ENCODE measurements around the gene NAGPA. TPM values are rescaled to one million over a fixed set of nuclear protein-coding genes. Genes with fewer than 3 reads are reported as not detected.

The NAGPA gene
- total RNA-seq, 1 donor from 2014 or later: 9.0 TPM

- no peak for DNase-seq (ENCODE audit: low spot score)
Observed at GRCh38 chr16:5027575-5028235, 6.0 kb downstream of the NAGPA start.

- DNase-seq (ENCODE audit: low spot score): no peak
Observed at GRCh38 chr16:5027086-5027485, 6.6 kb downstream of the NAGPA start.

- no peak for DNase-seq (ENCODE audit: low spot score)
Observed at GRCh38 chr16:5026664-5027063, 7.1 kb downstream of the NAGPA start.

- no peak for DNase-seq (ENCODE audit: low spot score)
Observed at GRCh38 chr16:5025171-5025632, 8.5 kb downstream of the NAGPA start.

- DNase-seq (ENCODE audit: low spot score): no peak
Observed at GRCh38 chr16:5024632-5025031, 9.1 kb downstream of the NAGPA start.

- no peak for DNase-seq (ENCODE audit: low spot score)
Observed at GRCh38 chr16:5022521-5022920, 11.2 kb downstream of the NAGPA start.

GRCh38 chr16:5020551-5020950 lies 13.2 kb downstream of the NAGPA start:
- DNase-seq (ENCODE audit: low spot score): no peak

GRCh38 chr16:5019775-5020174 lies 14.0 kb downstream of the NAGPA start:
- DNase-seq (ENCODE audit: low spot score): no peak

- no peak for DNase-seq (ENCODE audit: low spot score)
Observed at GRCh38 chr16:5018793-5019192, 14.9 kb downstream of the NAGPA start.

GRCh38 chr16:5017678-5017969 lies 16.1 kb downstream of the NAGPA start:
- DNase-seq (ENCODE audit: low spot score): no peak

GRCh38 chr16:5016967-5017677 lies 16.6 kb downstream of the NAGPA start:
- no peak for DNase-seq (ENCODE audit: low spot score)

- DNase-seq (ENCODE audit: low spot score): no peak
Observed at GRCh38 chr16:5015887-5016286, 17.8 kb downstream of the NAGPA start.

GRCh38 chr16:5015351-5015750 lies 18.4 kb downstream of the NAGPA start:
- no peak for DNase-seq (ENCODE audit: low spot score)

- DNase-seq (ENCODE audit: low spot score): no peak
Observed at GRCh38 chr16:5012887-5013286, 20.8 kb downstream of the NAGPA start.

GRCh38 chr16:5011637-5012036 lies 22.1 kb downstream of the NAGPA start:
- no peak for DNase-seq (ENCODE audit: low spot score)

- DNase-seq (ENCODE audit: low spot score): no peak
Observed at GRCh38 chr16:5010576-5011329, 23.0 kb downstream of the NAGPA start.

GRCh38 chr16:5008311-5008731 lies 25.4 kb downstream of the NAGPA start:
- no peak for DNase-seq (ENCODE audit: low spot score)

GRCh38 chr16:5007256-5007655 lies 26.5 kb downstream of the NAGPA start:
- no peak for DNase-seq (ENCODE audit: low spot score)

GRCh38 chr16:5006348-5007193 lies 27.2 kb downstream of the NAGPA start:
- DNase-seq (ENCODE audit: low spot score): no peak

GRCh38 chr16:5005916-5006315 lies 27.8 kb downstream of the NAGPA start:
- no peak for DNase-seq (ENCODE audit: low spot score)

- no peak for DNase-seq (ENCODE audit: low spot score)
Observed at GRCh38 chr16:5004311-5004710, 29.4 kb downstream of the NAGPA start.

- no peak for DNase-seq (ENCODE audit: low spot score)
Observed at GRCh38 chr16:5003828-5004227, 29.9 kb downstream of the NAGPA start.

Measured in ureter (tissue), 1 donor.